WTC11 (cell line): ENCODE measurements around the gene B4GALT4. TPM values are rescaled to one million over a fixed set of nuclear protein-coding genes. Genes with fewer than 3 reads are reported as not detected.
A peak's percentile ranks its signal among the peaks of the same experiment; 100 is the strongest.

Source experiments
- ATAC-seq: fragments of 200-7000 bp; cut with Tn5 transposase; 2 replicates; pipeline ENCODE4 v1.10.0; 2021; ENCODE audit warnings: mild to moderate bottlenecking, moderate library complexity
- CTCF ChIA-PET: fragments of 300-600 bp; sonication (Branson Sonifier 250); formaldehyde crosslinking; loops from one replicate; lab custom pipeline; 2021; ENCODE audit warnings: antibody characterized with exemption; lab: Charles Lee
- POLR2A ChIA-PET: fragments of 350-600 bp; sonication (Branson Sonifier 250); formaldehyde crosslinking; loops from one replicate; lab custom pipeline; 2021; ENCODE audit warnings: antibody characterized with exemption; lab: Charles Lee
- DNase-seq: peaks from one replicate; pipeline ENCODE4 v3.0.0; 2021; ENCODE audit warnings: low spot score
- H3K27ac Mint-ChIP-seq: 2 replicates; pipeline ENCODE4 v1.8.0; 2021; ENCODE audit warnings: mixed read lengths
- H3K27me3 Mint-ChIP-seq: 2 replicates; pipeline ENCODE4 v1.8.0; 2021; ENCODE audit warnings: low read depth, mild to moderate bottlenecking, moderate library complexity, mixed read lengths
- H3K36me3 Mint-ChIP-seq: 2 replicates; pipeline ENCODE4 v1.8.0; 2021; ENCODE audit warnings: mixed read lengths
- H3K4me1 Mint-ChIP-seq: 2 replicates; pipeline ENCODE4 v1.8.0; 2022; ENCODE audit warnings: mixed read lengths
- H3K4me3 Mint-ChIP-seq: 2 replicates; pipeline ENCODE4 v1.8.0; 2021; ENCODE audit warnings: mild to moderate bottlenecking, moderate library complexity, mixed read lengths
- H3K9me3 Mint-ChIP-seq: 2 replicates; pipeline ENCODE4 v1.8.0; 2021; ENCODE audit warnings: mixed read lengths
- AFF4 ChIP-seq: sonication (generic); formaldehyde crosslinking; IDR thresholded peaks from 2 replicates; pipeline ENCODE4 v1.8.1; 2023; ENCODE audit warnings: mild to moderate bottlenecking, missing genetic modification reagents, borderline replicate concordance
- ATF1 ChIP-seq: sonication (generic); formaldehyde crosslinking; IDR thresholded peaks from 2 replicates; pipeline ENCODE4 v1.8.1; 2023; ENCODE audit warnings: mild to moderate bottlenecking, moderate library complexity, missing genetic modification reagents
- CREM ChIP-seq: sonication (generic); formaldehyde crosslinking; IDR thresholded peaks from 2 replicates; pipeline ENCODE4 v1.8.1; 2022; ENCODE audit warnings: mild to moderate bottlenecking, missing genetic modification reagents, moderate library complexity
- ESRRA ChIP-seq: sonication (generic); formaldehyde crosslinking; IDR thresholded peaks from 2 replicates; pipeline ENCODE4 v1.8.1; 2022; ENCODE audit warnings: mild to moderate bottlenecking, missing genetic modification reagents, borderline replicate concordance
- FOXP1 ChIP-seq: sonication (generic); formaldehyde crosslinking; IDR thresholded peaks from 2 replicates; pipeline ENCODE4 v1.8.0; 2022; ENCODE audit warnings: missing genetic modification reagents, mild to moderate bottlenecking, moderate library complexity, borderline replicate concordance
- HMGA2 ChIP-seq: fragments of 250-450 bp; sonication (Bioruptor Pico); IDR thresholded peaks from 2 replicates; pipeline ENCODE4 v1.4.0; 2021; ENCODE audit warnings: mild to moderate bottlenecking, moderate library complexity
- HMGXB4 ChIP-seq: sonication (generic); formaldehyde crosslinking; IDR thresholded peaks from 2 replicates; pipeline ENCODE4 v1.8.1; 2023; ENCODE audit warnings: mild to moderate bottlenecking, moderate library complexity, missing genetic modification reagents
- MYBL2 ChIP-seq: sonication (generic); formaldehyde crosslinking; IDR thresholded peaks from 2 replicates; pipeline ENCODE4 v1.8.1; 2023; ENCODE audit warnings: mild to moderate bottlenecking, moderate library complexity, missing genetic modification reagents
- NFATC4 ChIP-seq: fragments of 250-450 bp; sonication (Bioruptor Pico); IDR thresholded peaks from 2 replicates; pipeline ENCODE4 v1.9.0; 2021; ENCODE audit warnings: mild to moderate bottlenecking
- NFE2L1 ChIP-seq: sonication (generic); formaldehyde crosslinking; IDR thresholded peaks from 2 replicates; pipeline ENCODE4 v1.8.1; 2023; ENCODE audit warnings: missing genetic modification reagents
- PRRX2 ChIP-seq: fragments of 250-450 bp; sonication (Bioruptor Pico); IDR thresholded peaks from 2 replicates; pipeline ENCODE4 v1.8.0; 2021; ENCODE audit warnings: mild to moderate bottlenecking
- ZBTB43 ChIP-seq: sonication (generic); formaldehyde crosslinking; IDR thresholded peaks from 2 replicates; pipeline ENCODE4 v1.8.1; 2023; ENCODE audit warnings: mild to moderate bottlenecking, missing genetic modification reagents
- ZNF121 ChIP-seq: sonication (generic); formaldehyde crosslinking; IDR thresholded peaks from 2 replicates; pipeline ENCODE4 v1.8.0; 2023; ENCODE audit warnings: missing genetic modification reagents
- ZNF263 ChIP-seq: sonication (generic); formaldehyde crosslinking; IDR thresholded peaks from 2 replicates; pipeline ENCODE4 v1.8.1; 2022; ENCODE audit warnings: low read depth, mild to moderate bottlenecking, moderate library complexity, missing genetic modification reagents
- ZNF281 ChIP-seq: sonication (generic); formaldehyde crosslinking; IDR thresholded peaks from 2 replicates; pipeline ENCODE4 v1.8.0; 2023; ENCODE audit warnings: mild to moderate bottlenecking, missing genetic modification reagents
- ZNF423 ChIP-seq: fragments of 250-450 bp; sonication (Bioruptor Pico); IDR thresholded peaks from 2 replicates; pipeline ENCODE4 v2.1.2; 2022; ENCODE audit warnings: mild to moderate bottlenecking, moderate library complexity
- total RNA-seq: library from RNA; stranded (reverse); gene quantifications from 3 replicates; pipeline ENCODE4 v1.2.3, GENCODE V29; 2021
- TF ChIP-seq, protein P1 (sequence below): sonication (generic); formaldehyde crosslinking; IDR thresholded peaks from 2 replicates; pipeline ENCODE4 v1.8.1; 2023; ENCODE audit warnings: mild to moderate bottlenecking, missing genetic modification reagents, moderate library complexity
- TF ChIP-seq, protein P2 (sequence below): sonication (generic); formaldehyde crosslinking; IDR thresholded peaks from 2 replicates; pipeline ENCODE4 v1.8.0; 2022; ENCODE audit warnings: mild to moderate bottlenecking, missing genetic modification reagents
- TF ChIP-seq, protein P3 (sequence below): sonication (generic); formaldehyde crosslinking; IDR thresholded peaks from 2 replicates; pipeline ENCODE4 v1.8.1; 2023; ENCODE audit warnings: mild to moderate bottlenecking, missing genetic modification reagents, moderate library complexity

B4GALT4 gene
- total RNA-seq, 1 experiment from 2014 or later = 37.7 TPM

DNA sequence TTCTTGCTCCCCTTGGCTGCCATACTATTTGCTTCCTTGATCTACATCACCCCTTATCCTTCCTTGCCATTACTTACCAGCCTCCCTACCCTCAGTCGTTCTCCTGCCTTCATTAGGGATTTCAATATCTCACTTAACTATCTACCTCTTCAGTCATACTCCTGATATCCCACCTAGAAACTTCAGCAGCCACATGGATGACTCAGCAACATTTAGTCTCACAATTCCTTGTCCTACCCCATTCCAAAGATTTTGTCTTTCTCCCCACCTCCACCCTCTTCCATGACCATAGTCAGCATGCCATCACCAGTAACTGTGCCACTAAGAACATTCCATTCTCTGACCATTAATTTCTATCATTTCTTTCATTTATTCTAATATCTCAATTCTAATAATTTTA is 48.9 kb downstream of the B4GALT4 start:
- Mint-ChIP-seq H3K9me3 (no peaks in the 10 kb centered on the region), H3K36me3 (no peaks in the 10 kb centered on the region), H3K4me1 (peaks cover 4% of the 10 kb centered on the region), H3K27ac (no peak overlapping the region), H3K4me3 (no peak overlapping the region), H3K27me3 (no peaks in the 10 kb centered on the region)
- POLR2A ChIA-PET = no interaction called here
- CTCF ChIA-PET = no interaction called here
- DNase-seq = no peak
- ATAC-seq = no peak
- TF ChIP-seq ESRRA (CRISPR knock-in tag) (no peak), NFE2L1 (CRISPR knock-in tag) (0 out of 2 replicates have a peak, but pooled peaks have one; percentile 42), MYBL2 (CRISPR knock-in tag) (no peak)
- TF ChIP-seq, all 79 proteins: peak for 1

GRCh38 chr3:119187266-119187665 is 53.4 kb downstream of the B4GALT4 start:
- Mint-ChIP-seq H3K36me3 (no peaks in the 10 kb centered on the region), H3K27ac (no peak overlapping the region), H3K9me3 (no peaks in the 10 kb centered on the region), H3K4me1 (no peaks in the 10 kb centered on the region), H3K27me3 (no peaks in the 10 kb centered on the region), H3K4me3 (no peak overlapping the region)
- ChIA-PET CTCF (no interaction called here), POLR2A (no interaction called here)
- TF ChIP-seq CREM (no peak), HMGA2 (no peak), ZNF263 (no peak), NFATC4 (no peak), PRRX2 (no peak)
- no peak for ATAC-seq
- no peak for DNase-seq

DNA sequence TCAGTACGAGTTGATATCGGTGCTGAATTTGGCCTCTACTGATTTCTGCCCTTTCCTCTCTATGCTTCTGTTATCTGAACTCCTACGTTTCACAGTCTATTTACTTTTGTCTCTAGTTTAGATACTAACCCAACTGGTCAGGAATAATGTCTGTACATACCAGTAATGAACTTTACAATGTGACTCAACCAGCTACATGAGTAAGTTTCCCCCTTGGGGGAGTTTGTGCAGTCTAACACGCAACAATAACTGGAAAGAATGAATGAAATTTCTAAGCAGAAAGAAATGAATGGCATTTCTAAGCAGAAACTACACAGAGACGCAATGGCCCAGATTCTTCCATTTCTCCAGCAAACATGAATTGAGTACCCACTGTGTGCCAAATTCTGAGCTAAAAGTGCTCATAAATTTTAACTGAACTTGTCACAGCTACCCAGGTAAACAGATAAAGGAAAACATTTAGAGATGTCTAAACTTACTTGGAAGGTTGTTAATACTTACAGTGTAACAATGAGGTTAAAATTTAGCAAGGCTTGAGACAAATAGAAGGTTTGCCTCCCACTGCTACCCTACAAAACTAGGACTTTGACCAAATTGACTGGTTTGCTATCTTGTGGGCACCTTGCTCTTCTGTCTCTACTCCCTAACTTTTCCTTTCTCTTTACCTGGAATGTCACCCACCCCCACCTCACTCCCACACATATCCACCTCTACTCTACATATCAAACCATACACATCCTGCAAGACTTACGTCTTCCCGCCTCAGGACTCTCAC is 55.7 kb downstream of the B4GALT4 start:
- ChIA-PET POLR2A (no interaction called here), CTCF (no interaction called here)
- DNase-seq (no peak), ATAC-seq (no peak)
- H3K4me1 Mint-ChIP-seq = no peaks in the 10 kb centered on the region
- no peaks in the 10 kb centered on the region for H3K36me3 Mint-ChIP-seq
- no peak overlapping the region for H3K4me3 Mint-ChIP-seq
- no peaks in the 10 kb centered on the region for H3K9me3 Mint-ChIP-seq
- no peak overlapping the region for H3K27ac Mint-ChIP-seq
- no peaks in the 10 kb centered on the region for H3K27me3 Mint-ChIP-seq
- TF ChIP-seq AFF4 (CRISPR knock-in tag) (no peak), NFE2L1 (CRISPR knock-in tag) (no peak), ATF1 (CRISPR knock-in tag) (no peak), ZNF423 (no peak), ZNF121 (no peak), FOXP1 (no peak), ZNF281 (CRISPR knock-in tag) (no peak), HMGXB4 (CRISPR knock-in tag) (no peak), ZBTB43 (CRISPR knock-in tag) (no peak)
- TF ChIP-seq, protein P1, sequence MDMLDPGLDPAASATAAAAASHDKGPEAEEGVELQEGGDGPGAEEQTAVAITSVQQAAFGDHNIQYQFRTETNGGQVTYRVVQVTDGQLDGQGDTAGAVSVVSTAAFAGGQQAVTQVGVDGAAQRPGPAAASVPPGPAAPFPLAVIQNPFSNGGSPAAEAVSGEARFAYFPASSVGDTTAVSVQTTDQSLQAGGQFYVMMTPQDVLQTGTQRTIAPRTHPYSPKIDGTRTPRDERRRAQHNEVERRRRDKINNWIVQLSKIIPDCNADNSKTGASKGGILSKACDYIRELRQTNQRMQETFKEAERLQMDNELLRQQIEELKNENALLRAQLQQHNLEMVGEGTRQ (CRISPR knock-in tag) = no peak
- TF ChIP-seq, protein P2, sequence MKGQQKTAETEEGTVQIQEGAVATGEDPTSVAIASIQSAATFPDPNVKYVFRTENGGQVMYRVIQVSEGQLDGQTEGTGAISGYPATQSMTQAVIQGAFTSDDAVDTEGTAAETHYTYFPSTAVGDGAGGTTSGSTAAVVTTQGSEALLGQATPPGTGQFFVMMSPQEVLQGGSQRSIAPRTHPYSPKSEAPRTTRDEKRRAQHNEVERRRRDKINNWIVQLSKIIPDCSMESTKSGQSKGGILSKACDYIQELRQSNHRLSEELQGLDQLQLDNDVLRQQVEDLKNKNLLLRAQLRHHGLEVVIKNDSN (CRISPR knock-in tag) = no peak
- TF ChIP-seq, protein P3, sequence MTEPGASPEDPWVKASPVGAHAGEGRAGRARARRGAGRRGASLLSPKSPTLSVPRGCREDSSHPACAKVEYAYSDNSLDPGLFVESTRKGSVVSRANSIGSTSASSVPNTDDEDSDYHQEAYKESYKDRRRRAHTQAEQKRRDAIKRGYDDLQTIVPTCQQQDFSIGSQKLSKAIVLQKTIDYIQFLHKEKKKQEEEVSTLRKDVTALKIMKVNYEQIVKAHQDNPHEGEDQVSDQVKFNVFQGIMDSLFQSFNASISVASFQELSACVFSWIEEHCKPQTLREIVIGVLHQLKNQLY (CRISPR knock-in tag) = no peak
